Loucy (cell line): ENCODE results near the gene PARP12.

ENCODE experiments used
- H2AFZ ChIP-seq: fragments of 200-600 bp; sonication (generic); 2 replicates; pipeline ENCODE4 v1.6.0; 2016; ENCODE audit warnings: antibody characterized with exemption, mild to moderate bottlenecking, low read length, moderate library complexity
- H3F3A ChIP-seq: fragments of 200-600 bp; 2 replicates; pipeline ENCODE4 v1.6.0; 2016; ENCODE audit warnings: antibody characterized with exemption, low read depth, mild to moderate bottlenecking
- H3K27me3 ChIP-seq: fragments of 200-600 bp; sonication (generic); 2 replicates; pipeline ENCODE4 v1.6.1; 2014; ENCODE audit warnings: low read length, mild to moderate bottlenecking; ENCODE audit not compliant: insufficient read depth, poor library complexity, severe bottlenecking
- H3K36me3 ChIP-seq: fragments of 200-600 bp; sonication (generic); 2 replicates; pipeline ENCODE4 v1.6.1; 2016; ENCODE audit warnings: low read length; ENCODE audit not compliant: insufficient read depth
- H3K4me1 ChIP-seq: fragments of 200-600 bp; sonication (generic); 2 replicates; pipeline ENCODE4 v1.5.1; 2014; ENCODE audit warnings: low read length, mild to moderate bottlenecking; ENCODE audit not compliant: insufficient read depth, poor library complexity, severe bottlenecking
- H3K4me2 ChIP-seq: fragments of 200-600 bp; sonication (generic); 2 replicates; pipeline ENCODE4 v1.6.0; 2014; ENCODE audit warnings: antibody characterized with exemption, low read length, low read depth, mild to moderate bottlenecking; ENCODE audit not compliant: poor library complexity, severe bottlenecking
- H3K4me3 ChIP-seq: fragments of 200-600 bp; sonication (generic); 2 replicates; pipeline ENCODE4 v1.5.1; 2014; ENCODE audit warnings: low read length, mild to moderate bottlenecking, mixed read lengths; ENCODE audit not compliant: poor library complexity, severe bottlenecking
- H3K79me2 ChIP-seq: fragments of 200-600 bp; sonication (generic); 2 replicates; pipeline ENCODE4 v1.6.1; 2014; ENCODE audit warnings: low read length; ENCODE audit not compliant: insufficient read depth
- H3K9ac ChIP-seq: fragments of 200-600 bp; sonication (generic); 2 replicates; pipeline ENCODE4 v1.6.0; 2014; ENCODE audit warnings: mild to moderate bottlenecking, low read depth, low read length, moderate library complexity; ENCODE audit not compliant: poor library complexity, severe bottlenecking
- H3K9me2 ChIP-seq: fragments of 200-600 bp; sonication (generic); replicated peaks from 2 replicates; pipeline ENCODE4 v1.6.1; 2016; ENCODE audit warnings: low read depth, low read length, mixed read lengths
- H3K9me3 ChIP-seq: fragments of 200-600 bp; sonication (generic); 2 replicates; pipeline ENCODE4 v1.6.1; 2014; ENCODE audit warnings: mild to moderate bottlenecking, antibody characterized with exemption, low read length, low read depth; ENCODE audit not compliant: insufficient read depth
- H4K20me1 ChIP-seq: fragments of 200-600 bp; sonication (generic); 2 replicates; pipeline ENCODE4 v1.6.0; 2014; ENCODE audit warnings: antibody characterized with exemption, low read length, mild to moderate bottlenecking; ENCODE audit not compliant: insufficient read depth, poor library complexity, severe bottlenecking
- CTCF ChIP-seq: fragments of 200-600 bp; sonication (generic); conservative IDR thresholded peaks from 2 replicates; pipeline ENCODE4 v1.5.1; 2014; ENCODE audit warnings: mild to moderate bottlenecking, antibody characterized with exemption, low read length
- EZH2phosphoT487 ChIP-seq: fragments of 200-600 bp; IDR thresholded peaks from 2 replicates; pipeline ENCODE4 v1.6.1; 2018; ENCODE audit warnings: antibody characterized with exemption, mild to moderate bottlenecking, moderate library complexity, borderline replicate concordance

PARP12 gene

GRCh38 chr7:139998572-139998971 lies 64.2 kb downstream of the PARP12 start:
- Histone ChIP-seq H3K4me3 (no peak overlapping the region), H3K4me1 (no peaks in the 10 kb centered on the region)
- TF ChIP-seq CTCF = no peak
- TF ChIP-seq EZH2phosphoT487 = no peak

GRCh38 chr7:139995017-139995915 lies 67.5 kb downstream of the PARP12 start:
- H3K4me3 ChIP-seq = no peak overlapping the region
- H4K20me1 ChIP-seq = no peaks in the 10 kb centered on the region
- H2AFZ ChIP-seq = no peak overlapping the region
- no peak overlapping the region for H3K4me2 ChIP-seq
- no peaks in the 10 kb centered on the region for H3F3A ChIP-seq
- no peaks in the 10 kb centered on the region for H3K27me3 ChIP-seq
- H3K9me3 ChIP-seq = no peaks in the 10 kb centered on the region
- H3K36me3 ChIP-seq = no peaks in the 10 kb centered on the region
- no peak overlapping the region for H3K9ac ChIP-seq
- TF ChIP-seq EZH2phosphoT487 = no peak
- TF ChIP-seq CTCF = no peak
- peaks cover 3% of the 10 kb centered on the region for H3K4me1 ChIP-seq
- H3K79me2 ChIP-seq = no peaks in the 10 kb centered on the region
- no peaks in the 10 kb centered on the region for H3K9me2 ChIP-seq

More at GRCh38 chr7:139998572-139998971, 64.2 kb downstream of the PARP12 start:
- no peak overlapping the region for H2AFZ ChIP-seq
- H3K4me2 ChIP-seq = no peak overlapping the region
- H4K20me1 ChIP-seq = no peaks in the 10 kb centered on the region
- H3K27me3 ChIP-seq = no peaks in the 10 kb centered on the region
- no peaks in the 10 kb centered on the region for H3K9me3 ChIP-seq
- no peaks in the 10 kb centered on the region for H3K79me2 ChIP-seq
- no peak overlapping the region for H3K9ac ChIP-seq
- H3K9me2 ChIP-seq = no peaks in the 10 kb centered on the region
- no peaks in the 10 kb centered on the region for H3F3A ChIP-seq
- H3K36me3 ChIP-seq = no peaks in the 10 kb centered on the region

- H2AFZ ChIP-seq = no peak overlapping the region
- H3K4me3 ChIP-seq = no peak overlapping the region
- H3K36me3 ChIP-seq = no peaks in the 10 kb centered on the region
- peaks cover 9% of the 10 kb centered on the region for H3K4me1 ChIP-seq
- no peak for TF ChIP-seq CTCF
- TF ChIP-seq EZH2phosphoT487 = no peak
- H3K4me2 ChIP-seq = no peak overlapping the region
- H4K20me1 ChIP-seq = no peaks in the 10 kb centered on the region
- no peaks in the 10 kb centered on the region for H3K9me3 ChIP-seq
- no peaks in the 10 kb centered on the region for H3K27me3 ChIP-seq
- no peaks in the 10 kb centered on the region for H3K9me2 ChIP-seq
- no peak overlapping the region for H3K9ac ChIP-seq
- no peaks in the 10 kb centered on the region for H3F3A ChIP-seq
- H3K79me2 ChIP-seq = no peaks in the 10 kb centered on the region
Measured at GRCh38 chr7:139994356-139994755, 68.4 kb downstream of the PARP12 start.
